ENCODE data around the gene ADAMTS2. TPM values are rescaled to one million over a fixed set of nuclear protein-coding genes. Genes with fewer than 3 reads are reported as not detected.

Gene ADAMTS2
- polyA plus RNA-seq, 3 donors, result 0.74 to 2.3 TPM; not detected in 1

- Histone ChIP-seq H3K4me1 (ENCODE audit: control insufficient read depth in 1 of 2, insufficient read depth in 2 of 2, low read length in 2 of 2) (peaks cover 10 to 15% of the 10 kb centered on the region in 2 donors), H3K36me3 (replicated peaks in 1 of 2; ENCODE audit: control insufficient read depth in 1 of 2, insufficient read depth in 2 of 2, low read length in 2 of 2) (no peaks in the 10 kb centered on the region), H3K4me2 (replicated peaks; ENCODE audit: extremely low read depth, low read length, poor library complexity, severe bottlenecking) (no peak overlapping the region), H3K4me3 (replicated peaks in 1 of 3; ENCODE audit: low read depth in 2 of 3, low read length in 3 of 3) (no peak overlapping the region), H2AFZ (ENCODE audit: insufficient read depth, low read depth, low read length, poor library complexity, severe bottlenecking) (no peak overlapping the region), H3K27me3 (ENCODE audit: control insufficient read depth in 2 of 2, insufficient read depth in 2 of 2, low read length in 2 of 2) (peaks cover 15 to 34% of the 10 kb centered on the region in 2 donors), H3K9me3 (replicated peaks in 1 of 2; ENCODE audit: control insufficient read depth in 1 of 2, insufficient read depth in 1 of 2, low read length in 2 of 2) (peaks cover 0 to 6% of the 10 kb centered on the region in 2 donors), H3K27ac (ENCODE audit: low read depth in 1 of 2, low read length in 2 of 2) (no peak overlapping the region), H3K79me2 (ENCODE audit: insufficient read depth, low read length) (no peaks in the 10 kb centered on the region), H3K9ac (ENCODE audit: insufficient read depth, low read length, poor library complexity, severe bottlenecking) (no peak overlapping the region), H4K20me1 (ENCODE audit: insufficient read depth, low read length) (no peaks in the 10 kb centered on the region)
- DNase-seq, result no peak
- intact Hi-C loops (cut with micrococcal nuclease), result no loop called here
- Mint-ChIP-seq H3K4me1 (peaks cover 9% of the 10 kb centered on the region), H3K4me3 (no peak overlapping the region), H3K27ac (no peak overlapping the region), H3K36me3 (peaks cover 0 to 8% of the 10 kb centered on the region in 2 donors), H3K27me3 (ENCODE audit: low read depth in 3 of 3) (peaks cover 38 to 48% (median 43%) of the 10 kb centered on the region in 3 donors), H3K9me3 (peaks cover 0 to 8% (median 4%) of the 10 kb centered on the region in 7 donors)
- TF ChIP-seq CTCF (IDR thresholded peaks at IDR 0.05), result no peak
- WGBS (ENCODE audit: insufficient coverage), result 84% methylated on average over 10 of the region's 10 CpGs
Measured at GRCh38 chr5:179339996-179340395, 5.3 kb downstream of the ADAMTS2 start.

GRCh38 chr5:179339081-179339480, 6.2 kb downstream of the ADAMTS2 start:
- H3K4me1 ChIP-seq (ENCODE audit: control insufficient read depth in 1 of 2, insufficient read depth in 2 of 2, low read length in 2 of 2), result peaks cover 6 to 7% of the 10 kb centered on the region in 2 donors
- TF ChIP-seq CTCF (IDR thresholded peaks at IDR 0.05), result no peak
- H3K36me3 Mint-ChIP-seq, result peaks cover 0 to 8% of the 10 kb centered on the region in 2 donors
- no peaks in the 10 kb centered on the region for H4K20me1 ChIP-seq (ENCODE audit: insufficient read depth, low read length)
- H3K4me3 Mint-ChIP-seq, result no peak overlapping the region
- H3K79me2 ChIP-seq (ENCODE audit: insufficient read depth, low read length), result no peaks in the 10 kb centered on the region
- H3K9ac ChIP-seq (ENCODE audit: insufficient read depth, low read length, poor library complexity, severe bottlenecking), result no peak overlapping the region
- no peak overlapping the region for H2AFZ ChIP-seq (ENCODE audit: insufficient read depth, low read depth, low read length, poor library complexity, severe bottlenecking)
- H3K4me2 ChIP-seq (replicated peaks; ENCODE audit: extremely low read depth, low read length, poor library complexity, severe bottlenecking), result no peak overlapping the region
- no peaks in the 10 kb centered on the region for H3K36me3 ChIP-seq (replicated peaks in 1 of 2; ENCODE audit: control insufficient read depth in 1 of 2, insufficient read depth in 2 of 2, low read length in 2 of 2)
- WGBS (ENCODE audit: insufficient coverage), result 96% methylated on average over 4 of the region's 5 CpGs
- no peak overlapping the region for H3K4me3 ChIP-seq (replicated peaks in 1 of 3; ENCODE audit: low read depth in 2 of 3, low read length in 3 of 3)
- peaks cover 8% of the 10 kb centered on the region for H3K4me1 Mint-ChIP-seq
- H3K9me3 ChIP-seq (replicated peaks in 1 of 2; ENCODE audit: control insufficient read depth in 1 of 2, insufficient read depth in 1 of 2, low read length in 2 of 2), result peaks cover 0 to 6% of the 10 kb centered on the region in 2 donors
- H3K9me3 Mint-ChIP-seq, result peaks cover 0 to 8% (median 4%) of the 10 kb centered on the region in 7 donors
- no peak overlapping the region for H3K27ac ChIP-seq (ENCODE audit: low read depth in 1 of 2, low read length in 2 of 2)
- intact Hi-C loops (cut with micrococcal nuclease), result no loop called here
- H3K27me3 ChIP-seq (ENCODE audit: control insufficient read depth in 2 of 2, insufficient read depth in 2 of 2, low read length in 2 of 2), result peaks cover 11 to 30% of the 10 kb centered on the region in 2 donors
- peaks cover 35 to 47% (median 44%) of the 10 kb centered on the region in 3 donors for H3K27me3 Mint-ChIP-seq (ENCODE audit: low read depth in 3 of 3)
- H3K27ac Mint-ChIP-seq, result no peak overlapping the region
- no peak for DNase-seq
